HFF-Myc (cell line): ENCODE results near the gene SMOC2.

Experiments
- DNase-seq: peaks from one replicate; pipeline ENCODE4 v3.0.0-alpha.2; 2011; ENCODE audit warnings: low read depth; ENCODE audit errors: extremely low read depth
- H3K4me3 ChIP-seq: replicated peaks from 2 replicates; pipeline ENCODE4 v1.5.1; 2011; ENCODE audit warnings: low read depth, mild to moderate bottlenecking, control low read depth, low read length
- CTCF ChIP-seq: IDR thresholded peaks from 2 replicates; pipeline ENCODE4 v1.5.1; 2012; ENCODE audit warnings: mild to moderate bottlenecking, low read depth, low read length, control low read depth; ENCODE audit errors: missing control alignments

The SMOC2 gene

GRCh38 chr6:168442646-168443045, 1.7 kb downstream of the SMOC2 start:
- no peak overlapping the region for H3K4me3 ChIP-seq
- TF ChIP-seq CTCF = no peak
- no peak for DNase-seq

- H3K4me3 ChIP-seq = no peak overlapping the region
- TF ChIP-seq CTCF = no peak
- no peak for DNase-seq
Observed at GRCh38 chr6:168447282-168447681, 6.3 kb downstream of the SMOC2 start.

- no peak for TF ChIP-seq CTCF
- no peak for DNase-seq
Observed at GRCh38 chr6:168447700-168448099, 6.7 kb downstream of the SMOC2 start.

GRCh38 chr6:168448243-168448855, 7.4 kb downstream of the SMOC2 start:
- H3K4me3 ChIP-seq = no peak overlapping the region
- no peak for DNase-seq
- TF ChIP-seq CTCF = no peak

More at GRCh38 chr6:168447700-168448099, 6.7 kb downstream of the SMOC2 start:
- no peak overlapping the region for H3K4me3 ChIP-seq

DNA sequence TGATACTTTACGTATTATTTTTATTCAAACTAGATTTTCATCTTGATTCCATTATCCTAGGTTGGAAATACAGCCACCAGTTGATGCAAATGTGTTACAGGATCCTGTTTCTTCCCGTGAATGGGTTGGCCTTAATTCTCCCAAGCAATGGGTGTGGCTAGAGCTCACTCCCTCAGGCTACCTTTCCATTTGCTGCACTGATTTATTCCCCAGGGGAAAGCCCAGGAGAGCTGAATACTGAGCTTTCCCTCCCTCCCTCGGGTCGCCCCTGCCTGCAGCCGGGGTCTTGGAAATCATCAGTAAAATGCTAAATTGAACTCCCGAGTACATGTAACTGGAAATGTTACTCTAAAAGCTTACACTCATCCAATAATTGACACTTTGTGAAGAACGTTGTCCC, 9.9 kb downstream of the SMOC2 start:
- TF ChIP-seq CTCF = no peak
- H3K4me3 ChIP-seq = no peak overlapping the region
- no peak for DNase-seq

DNA sequence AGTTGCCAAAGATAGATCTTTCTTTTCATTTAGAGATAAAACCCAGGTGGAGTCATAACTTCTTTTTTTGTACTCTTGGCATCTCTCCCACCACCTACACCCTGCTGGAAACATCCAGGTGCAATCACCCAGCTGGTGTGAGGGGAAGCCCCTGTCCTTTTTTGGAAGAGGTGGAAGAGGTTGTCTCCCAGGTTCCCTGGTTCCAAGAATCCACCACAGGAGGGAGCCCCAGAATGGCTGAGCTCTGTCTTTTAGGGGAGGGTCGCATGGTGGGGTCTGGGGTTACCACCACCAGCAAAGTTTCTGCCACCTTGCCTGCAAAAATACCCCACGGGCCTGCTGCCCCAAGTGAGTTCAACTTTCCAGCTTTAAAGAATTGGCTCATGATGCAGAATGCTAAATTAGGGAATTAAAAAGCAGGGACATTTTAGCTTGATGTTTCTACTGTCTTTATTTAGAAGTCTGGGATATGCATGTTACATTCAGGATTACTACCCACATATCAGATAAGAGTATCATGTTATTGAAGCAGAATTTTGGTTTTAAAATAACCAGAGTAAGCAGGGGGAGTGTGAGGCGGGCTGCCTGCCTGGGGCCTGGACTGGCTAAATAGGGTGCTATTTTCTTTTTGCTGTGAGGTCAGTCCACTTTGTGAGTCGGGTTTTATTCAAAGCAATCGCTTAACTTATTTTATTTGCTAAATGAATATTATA, 11.0 kb downstream of the SMOC2 start:
- H3K4me3 ChIP-seq = no peak overlapping the region
- no peak for DNase-seq
- TF ChIP-seq CTCF = no peak
